Ecto neural progenitor cell (in vitro differentiated cells): ENCODE measurements around the gene ME3.
"Not testable (repeated sequence)": the region's sequence is repeated elsewhere in the genome, so short reads cannot be mapped to it uniquely, and the experiment has no call there.

Source experiments
- DNase-seq: peaks from one replicate; pipeline ENCODE4 v3.0.0-alpha.2; 2018; ENCODE audit warnings: low spot score

The ME3 gene

DNA sequence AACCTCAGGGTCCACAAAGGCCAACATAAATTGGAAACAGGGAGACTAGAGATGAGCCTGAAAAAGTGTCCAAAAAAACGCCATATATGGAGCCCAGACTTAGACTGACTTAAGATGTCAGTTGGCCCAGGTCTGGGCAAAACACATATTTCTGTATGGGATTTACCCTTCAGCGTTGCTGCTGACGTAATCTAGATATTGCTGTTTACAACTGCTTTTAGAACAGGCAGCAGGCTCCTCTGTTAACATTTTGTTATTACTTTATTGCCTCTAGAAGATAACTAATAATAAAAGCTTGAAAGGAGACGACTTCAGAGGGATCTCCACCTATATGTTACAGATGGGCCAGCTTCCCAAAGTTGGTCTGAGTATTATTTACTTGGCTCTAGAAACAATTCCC lies 8.7 kb downstream of the ME3 start:
- DNase-seq = no peak

DNA sequence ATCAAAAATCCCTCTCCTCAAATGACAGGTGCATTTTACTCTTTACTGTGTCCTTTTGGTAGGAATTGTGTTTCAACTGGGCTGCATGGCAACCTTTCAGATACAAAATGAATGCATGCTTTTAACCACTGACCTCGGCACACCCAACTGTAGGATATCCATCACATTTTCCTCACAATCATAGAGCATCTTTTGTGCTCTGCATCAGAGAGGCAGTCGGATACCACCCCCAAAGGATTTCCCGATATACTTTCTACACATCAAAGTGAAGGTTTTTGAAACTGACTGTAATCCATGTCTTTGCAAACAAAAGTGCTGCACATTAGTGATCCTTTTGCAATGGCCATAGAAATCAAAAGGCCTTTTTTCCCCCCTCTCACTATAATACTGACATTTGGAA lies 9.1 kb downstream of the ME3 start:
- no peak for DNase-seq

DNA sequence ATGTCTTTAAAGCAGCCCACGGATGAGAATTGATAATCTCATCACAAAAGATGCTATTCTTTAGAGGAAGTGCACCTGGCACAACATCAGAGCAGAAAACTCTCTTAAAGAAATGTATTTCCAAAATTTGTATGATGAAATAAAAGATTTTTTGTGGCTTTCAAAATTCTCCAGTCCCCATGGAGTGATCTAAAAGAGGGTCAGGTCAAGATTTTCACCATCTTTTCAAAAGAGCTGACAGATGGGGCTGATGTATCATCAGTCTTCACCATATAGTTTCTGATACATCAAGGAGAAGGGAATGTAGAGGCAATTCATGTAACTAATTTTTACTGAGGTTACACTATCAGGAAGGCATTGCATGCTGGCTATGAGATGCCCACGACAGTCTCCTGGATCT lies 11.7 kb downstream of the ME3 start:
- no peak for DNase-seq

DNA sequence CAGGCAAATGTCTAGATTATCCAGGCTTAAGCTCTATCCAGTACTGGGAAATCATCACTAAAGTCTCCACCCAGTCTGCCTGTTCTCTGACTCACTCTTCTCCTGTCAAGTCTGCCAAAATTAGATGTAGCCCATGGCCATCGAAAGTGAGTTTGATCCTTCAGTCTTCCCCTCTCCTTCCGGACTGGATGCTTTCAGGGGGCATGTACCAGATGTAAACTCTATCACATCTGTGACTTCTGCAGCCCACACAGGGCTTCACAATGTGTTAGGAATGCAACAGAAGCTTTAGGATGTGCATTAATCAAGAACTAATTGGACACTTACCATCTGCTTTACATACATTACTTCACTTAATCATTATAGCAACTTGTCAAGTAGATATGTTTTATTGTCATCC lies 12.3 kb downstream of the ME3 start:
- no peak for DNase-seq

DNA sequence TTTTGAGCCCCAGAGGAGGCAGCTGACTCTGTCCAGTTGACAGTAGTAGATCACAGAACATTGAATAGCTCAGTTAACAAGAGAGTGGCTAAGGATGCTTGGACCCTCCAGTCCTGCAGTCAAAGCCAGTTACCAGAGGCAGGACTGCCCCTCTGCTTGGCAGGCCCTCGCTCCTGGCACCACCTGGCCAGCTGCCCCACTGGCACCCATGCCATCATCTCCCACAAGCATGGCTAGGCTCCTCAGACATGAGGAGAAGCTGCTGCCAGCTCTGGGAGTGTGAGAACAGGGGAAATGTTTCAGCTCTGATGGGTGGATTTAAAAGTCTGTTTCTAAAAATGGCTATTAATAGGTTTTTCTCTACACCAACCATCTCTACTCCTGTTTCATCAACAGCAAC lies 13.9 kb downstream of the ME3 start:
- DNase-seq = no peak

DNA sequence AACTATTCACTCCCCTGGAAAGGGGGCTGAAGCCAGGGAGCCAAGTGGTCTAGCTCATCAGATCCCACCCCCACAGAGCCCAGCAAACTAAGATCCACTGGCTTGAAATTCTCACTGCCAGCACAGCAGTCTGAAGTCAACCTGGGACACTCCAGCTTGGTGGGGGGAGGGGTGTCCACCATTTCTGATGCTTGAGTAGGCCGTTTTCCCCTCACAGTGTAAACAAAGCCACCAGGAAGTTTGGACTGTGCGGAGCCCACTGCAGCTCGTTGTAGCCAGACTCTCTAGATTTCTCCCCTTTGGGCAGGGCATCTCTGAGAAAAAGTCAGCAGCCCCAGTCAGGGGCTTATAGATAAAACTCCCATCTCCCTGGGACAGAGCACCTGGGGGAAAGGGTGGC lies 27.2 kb downstream of the ME3 start:
- DNase-seq = not testable (repeated sequence)

DNA sequence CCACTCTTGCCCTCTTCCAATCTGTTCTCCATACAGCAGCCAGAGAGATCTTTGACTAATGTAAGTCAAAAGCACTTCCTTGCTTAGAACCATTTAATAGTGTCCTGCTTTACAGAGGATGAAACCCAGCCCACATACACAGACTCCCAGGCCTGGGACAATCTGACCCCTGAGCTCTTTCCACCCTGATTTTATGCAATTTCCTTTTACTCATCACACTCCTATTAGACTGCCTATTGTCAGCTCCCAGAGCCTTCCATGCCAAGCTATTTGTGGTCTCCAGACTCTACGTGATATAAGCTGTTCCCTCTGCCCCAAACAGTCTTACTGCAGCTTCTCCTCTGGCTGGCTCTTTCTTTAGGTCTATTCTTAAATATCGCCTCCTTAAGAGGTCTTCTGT lies 28.1 kb downstream of the ME3 start:
- no peak for DNase-seq

DNA sequence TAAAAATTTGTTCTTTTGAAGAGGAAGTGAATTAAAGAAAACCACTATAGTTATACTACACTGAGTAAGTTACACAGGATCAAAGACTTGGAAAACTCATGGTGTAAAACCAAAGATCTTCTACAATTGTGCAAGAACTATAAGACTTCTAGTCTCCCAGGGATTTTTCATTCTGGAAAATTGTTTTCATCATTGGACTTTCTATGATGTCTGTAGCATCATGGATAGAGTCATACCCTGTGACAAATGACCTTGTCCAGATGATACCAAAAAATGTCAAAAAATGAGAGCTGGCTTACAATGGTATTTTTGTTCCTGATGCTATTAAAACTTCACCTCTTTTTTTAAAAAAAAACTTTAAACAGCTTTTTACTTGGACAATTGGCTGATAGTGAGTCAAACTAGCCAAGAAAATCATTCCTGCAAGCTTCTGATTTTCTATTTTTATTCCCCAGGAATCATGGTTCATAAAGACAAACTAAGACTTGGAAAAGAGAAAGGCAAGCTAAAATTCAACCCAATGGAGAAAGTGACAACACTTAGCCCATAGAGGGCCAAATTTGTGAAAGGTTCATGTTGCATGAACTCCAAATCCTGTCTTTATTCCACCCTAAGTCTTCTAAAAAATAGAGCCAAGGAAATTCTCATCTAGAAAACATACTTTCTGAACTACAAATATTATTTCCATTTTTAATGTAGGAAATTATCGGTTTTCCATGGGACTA lies 30.7 kb downstream of the ME3 start:
- no peak for DNase-seq

DNA sequence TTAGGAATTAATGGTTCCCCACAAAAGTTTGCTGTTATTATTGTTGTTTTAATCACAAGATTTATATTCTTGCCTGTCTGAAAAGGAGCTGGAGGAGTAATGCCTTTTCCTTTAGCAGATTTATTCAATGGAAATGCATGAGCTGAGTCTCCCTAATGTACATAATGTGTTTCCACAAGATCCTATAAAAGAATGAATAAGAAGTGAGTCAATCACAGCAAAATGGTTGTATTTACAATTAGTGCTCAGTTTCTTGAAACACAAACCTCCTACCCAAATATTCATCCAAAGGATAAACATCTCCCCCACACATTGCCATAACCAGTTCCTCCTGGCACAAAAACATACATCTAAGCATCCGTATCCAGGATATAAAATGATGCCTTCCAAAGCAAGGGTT lies 33.3 kb downstream of the ME3 start:
- DNase-seq = no peak

DNA sequence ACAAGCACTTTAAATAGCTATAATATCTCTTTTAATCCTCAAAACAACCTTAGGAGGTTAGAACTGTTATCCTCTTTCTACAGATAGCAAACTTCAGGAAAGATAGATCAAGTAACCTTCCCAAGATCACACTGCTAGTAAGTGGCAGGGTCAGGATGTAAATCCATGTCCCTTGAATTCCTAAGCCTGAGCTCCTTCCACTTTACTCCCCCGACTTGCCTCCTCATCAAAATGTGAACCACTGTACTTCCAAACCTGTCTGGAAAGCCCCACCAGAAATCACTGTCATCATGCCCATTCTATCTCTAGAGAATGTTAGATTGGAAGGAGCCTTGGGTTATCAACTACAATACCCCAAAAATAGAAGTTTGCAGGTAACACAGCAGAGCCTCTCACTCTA lies 33.7 kb downstream of the ME3 start:
- DNase-seq = no peak

DNA sequence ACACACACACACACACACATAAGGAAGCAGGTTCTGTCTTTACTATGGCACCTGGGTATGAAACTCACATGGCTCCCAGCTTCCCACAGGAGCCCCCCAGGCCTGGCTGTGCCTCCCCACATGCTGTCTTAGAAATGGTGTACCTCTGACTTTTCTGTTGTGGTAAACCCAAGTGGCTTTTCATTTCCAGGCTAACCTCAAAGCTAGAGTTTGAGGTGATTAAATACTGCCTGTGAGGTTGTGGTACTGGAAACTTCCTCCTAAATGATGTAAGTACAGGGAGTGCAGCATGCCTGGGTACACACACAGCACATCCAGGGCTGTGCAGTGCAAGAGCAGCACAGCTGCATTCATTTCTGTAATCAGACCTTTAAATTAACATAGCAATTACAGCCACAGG lies 34.4 kb downstream of the ME3 start:
- DNase-seq = no peak

DNA sequence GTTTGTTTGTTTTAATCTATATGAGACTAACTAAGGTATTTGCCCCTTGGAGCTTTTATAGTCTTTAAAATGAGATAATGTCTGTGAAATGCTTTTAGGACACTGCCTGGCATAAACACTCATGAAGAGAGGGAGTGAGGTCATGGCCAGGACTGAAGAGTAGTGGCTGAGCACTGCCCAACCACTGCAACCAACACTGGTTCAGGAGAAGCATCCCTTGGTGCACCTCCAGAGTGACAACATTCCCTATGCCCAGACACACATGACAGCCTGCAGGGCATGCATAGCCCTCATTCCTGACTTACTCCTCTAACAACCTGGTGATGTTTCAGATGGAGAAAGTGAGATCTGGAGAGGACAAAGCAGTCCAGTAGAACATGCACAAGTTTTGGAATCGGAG lies 36.1 kb downstream of the ME3 start:
- DNase-seq = no peak

DNA sequence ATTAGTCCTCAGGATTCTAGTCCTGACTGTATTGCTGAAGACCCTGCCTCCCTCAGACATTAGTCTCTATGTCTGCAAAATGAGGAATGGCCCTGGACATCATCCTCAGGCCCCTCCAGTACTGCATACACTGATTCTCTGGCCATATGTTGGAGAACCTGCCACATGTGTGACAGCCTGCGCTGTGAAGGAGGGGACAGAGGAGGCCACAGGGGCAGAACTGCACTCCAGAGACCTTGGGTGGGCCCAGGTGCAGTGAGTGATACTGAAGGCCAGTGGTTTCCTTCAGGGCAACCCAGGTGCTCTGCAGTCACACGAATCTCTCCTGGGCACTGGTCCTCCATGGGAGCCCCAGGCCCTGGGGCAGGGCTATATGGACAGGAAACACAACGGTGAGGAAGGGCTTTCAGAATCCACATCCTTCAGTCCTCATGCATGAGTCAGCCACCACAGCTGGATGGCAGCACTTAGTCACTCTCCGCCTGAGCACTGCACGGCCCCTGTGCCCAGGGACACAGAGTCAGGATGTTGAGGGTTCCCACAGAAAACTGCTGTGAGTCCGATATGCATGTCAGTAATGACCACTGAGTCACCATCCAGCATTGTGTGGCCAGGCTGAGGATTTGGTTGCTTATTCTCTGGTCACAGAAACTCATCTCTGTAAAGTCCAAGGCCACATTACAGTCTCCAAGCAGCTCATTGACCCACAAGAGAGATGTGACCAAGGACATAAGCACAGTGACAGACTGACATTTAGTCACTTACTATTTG lies 39.7 kb downstream of the ME3 start:
- DNase-seq = peak; percentile 56

DNA sequence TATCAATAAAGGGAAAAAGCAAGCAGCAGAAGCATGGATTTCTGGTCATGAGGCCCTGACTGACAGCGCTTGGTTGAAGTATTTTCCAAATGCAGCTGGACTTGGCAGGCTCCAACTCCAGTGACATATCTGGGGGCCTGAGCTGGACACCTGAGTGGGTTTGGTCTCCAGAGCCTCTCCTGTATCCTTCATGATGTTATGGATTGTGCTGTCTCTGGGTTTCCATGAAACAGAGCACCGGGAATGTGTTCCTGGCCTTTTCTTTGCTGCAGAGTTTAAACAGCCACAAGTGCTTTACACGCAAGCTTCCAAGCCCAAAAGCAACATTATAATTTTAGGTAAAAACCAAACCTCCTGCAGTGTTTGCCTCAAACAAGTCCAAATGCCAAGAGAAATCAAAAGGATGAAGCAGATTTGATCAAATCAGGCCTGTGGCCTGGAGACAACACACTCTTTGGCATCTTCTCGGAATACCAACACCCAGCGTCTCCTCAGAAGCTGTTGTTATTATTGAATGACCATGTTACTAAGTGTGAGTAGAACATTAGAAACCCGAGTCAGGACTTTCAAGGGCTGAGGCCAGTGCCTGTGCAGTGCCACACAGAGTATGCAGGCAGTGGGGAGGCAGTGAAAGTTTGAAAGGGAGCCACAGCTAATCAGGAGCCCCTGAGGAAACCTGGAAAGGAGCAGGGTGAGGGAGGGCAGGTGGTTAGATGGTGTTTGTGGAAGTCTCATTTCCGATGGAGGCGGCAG lies 42.0 kb downstream of the ME3 start:
- DNase-seq = no peak

DNA sequence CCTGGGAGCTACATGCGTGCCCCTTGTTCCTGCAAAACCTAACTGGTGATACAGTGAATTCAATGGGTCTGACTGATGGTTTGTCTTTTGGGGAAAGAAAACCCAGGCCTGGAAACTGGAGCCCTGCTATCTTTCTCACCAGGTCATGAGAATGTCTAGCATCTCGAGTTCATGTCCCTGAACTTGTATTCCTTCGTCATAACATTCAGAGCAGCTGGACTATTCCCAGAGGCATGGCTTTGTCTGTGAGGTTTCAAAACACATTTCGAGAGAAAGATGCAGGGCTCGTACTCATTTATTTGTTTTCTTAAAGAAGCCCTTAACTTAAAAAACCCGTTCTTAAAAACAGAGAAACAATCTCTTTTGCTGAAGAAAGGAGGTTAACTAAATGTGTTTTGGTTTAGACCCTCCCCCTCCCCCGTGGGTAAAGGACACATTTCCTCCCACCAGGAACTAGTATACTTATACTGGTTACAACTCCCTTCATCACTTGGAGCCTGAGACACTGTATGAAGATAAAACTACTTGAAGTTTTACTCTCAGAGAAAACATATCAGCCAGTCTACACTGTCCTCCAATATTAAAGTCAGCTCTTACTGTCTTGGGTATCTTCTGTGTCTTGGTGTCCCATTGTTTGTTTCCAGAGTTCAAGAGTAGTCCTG lies 43.2 kb downstream of the ME3 start:
- no peak for DNase-seq

DNA sequence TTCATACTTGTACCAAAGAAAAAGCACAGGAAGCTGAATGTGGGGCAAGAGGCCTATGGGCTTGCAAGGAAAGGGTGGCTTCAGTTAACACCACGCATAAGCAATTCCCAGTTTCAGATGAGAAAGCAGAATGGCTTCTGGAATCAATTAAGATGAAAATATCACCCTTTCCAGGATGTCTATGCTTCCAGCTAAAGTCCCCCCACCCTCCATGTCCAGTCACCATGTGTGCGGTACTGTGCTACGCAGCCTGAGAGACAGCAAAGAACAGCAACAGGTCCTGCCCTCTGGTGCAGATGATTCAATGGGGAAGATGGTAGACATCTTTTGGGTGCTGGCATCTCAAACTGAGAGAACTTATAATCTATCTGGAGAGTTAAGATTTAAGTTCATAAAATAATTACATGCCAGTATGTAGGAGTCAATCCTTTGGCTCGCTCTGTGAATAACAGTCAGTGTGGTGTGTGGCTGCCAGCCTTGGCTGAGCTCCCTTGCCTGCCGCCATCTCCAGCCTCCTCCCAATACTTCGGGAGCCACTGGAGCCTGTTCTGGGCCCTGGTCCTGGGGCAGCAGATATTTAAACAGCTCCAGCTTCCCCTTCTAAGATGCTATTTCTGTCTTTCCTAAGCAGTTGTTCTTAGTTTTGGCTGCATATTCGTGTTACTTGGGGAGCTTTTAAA lies 44.5 kb downstream of the ME3 start:
- DNase-seq = no peak

DNA sequence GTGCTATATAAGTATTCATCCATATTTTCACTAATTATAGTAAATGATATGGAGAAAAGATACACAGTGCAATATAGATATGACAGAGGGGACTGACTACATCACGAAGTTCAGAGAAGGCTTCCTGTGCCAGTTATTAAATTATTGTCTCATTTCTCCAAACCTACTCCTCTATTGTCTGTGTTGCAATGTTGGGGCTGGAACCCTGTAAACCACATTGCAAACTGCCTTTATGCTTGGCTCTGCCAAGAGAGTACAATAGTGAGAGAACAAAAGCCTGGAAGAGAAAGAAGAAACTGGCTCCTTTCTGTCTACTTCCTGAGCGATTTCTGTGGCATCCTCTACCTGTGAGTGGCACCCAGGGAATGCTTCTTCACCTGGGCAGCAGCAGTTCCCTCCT lies 46.4 kb downstream of the ME3 start:
- no peak for DNase-seq

DNA sequence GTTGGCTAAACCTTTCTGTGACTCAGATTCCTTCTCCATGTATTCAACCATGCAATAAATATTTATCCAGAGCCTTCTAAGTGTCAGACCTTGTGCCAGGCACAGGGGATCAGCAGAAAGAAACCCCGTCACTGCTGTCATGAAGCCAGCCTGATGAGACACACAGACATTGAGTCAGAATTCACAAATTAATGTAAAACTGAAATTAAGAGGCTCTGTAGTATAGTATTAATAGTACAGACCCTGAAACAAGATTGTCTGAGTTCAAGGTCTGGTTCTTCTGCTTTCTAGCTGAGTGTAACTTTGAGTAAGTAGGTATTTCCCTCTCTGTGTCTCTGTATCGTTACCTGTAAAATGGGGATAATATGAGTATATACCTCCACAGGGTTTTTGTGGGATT lies 46.9 kb downstream of the ME3 start:
- no peak for DNase-seq

DNA sequence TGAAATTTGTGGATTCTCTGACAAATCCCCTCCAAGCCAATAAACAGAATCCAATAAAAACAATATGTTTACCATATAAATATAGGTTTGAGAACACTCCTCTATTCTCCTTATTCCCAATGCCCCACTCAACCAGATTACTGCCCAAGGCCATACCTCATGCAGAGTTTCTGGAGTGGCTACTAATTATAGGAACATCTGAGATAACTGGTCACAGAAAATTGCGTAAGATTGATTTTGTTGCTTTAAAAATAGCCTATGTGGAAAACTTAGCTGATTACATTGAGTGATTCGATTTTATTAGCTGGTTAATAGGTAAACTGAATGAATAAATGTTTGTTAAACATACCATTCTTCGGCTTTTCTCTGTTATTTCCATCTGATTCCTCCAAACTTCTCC lies 48.0 kb downstream of the ME3 start:
- DNase-seq = no peak

DNA sequence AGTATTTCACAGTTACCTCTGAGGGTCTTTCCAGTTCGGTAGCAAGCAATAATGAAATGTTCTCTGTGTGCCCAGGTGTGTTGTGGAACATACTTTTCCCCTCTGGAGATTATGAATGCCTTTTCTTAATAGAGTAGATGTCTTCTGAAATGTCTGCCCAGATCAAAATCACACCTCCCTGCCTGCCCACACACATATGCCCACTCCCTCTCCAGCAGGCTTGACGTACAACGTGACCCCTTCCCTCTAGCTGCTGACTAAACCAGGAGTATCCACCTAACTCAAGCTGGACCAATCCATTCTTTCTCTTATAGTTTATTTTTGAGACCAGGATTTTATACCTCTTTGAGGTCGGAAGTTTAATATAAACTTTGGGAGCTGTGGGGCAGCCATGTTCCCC lies 48.7 kb downstream of the ME3 start:
- no peak for DNase-seq

DNA sequence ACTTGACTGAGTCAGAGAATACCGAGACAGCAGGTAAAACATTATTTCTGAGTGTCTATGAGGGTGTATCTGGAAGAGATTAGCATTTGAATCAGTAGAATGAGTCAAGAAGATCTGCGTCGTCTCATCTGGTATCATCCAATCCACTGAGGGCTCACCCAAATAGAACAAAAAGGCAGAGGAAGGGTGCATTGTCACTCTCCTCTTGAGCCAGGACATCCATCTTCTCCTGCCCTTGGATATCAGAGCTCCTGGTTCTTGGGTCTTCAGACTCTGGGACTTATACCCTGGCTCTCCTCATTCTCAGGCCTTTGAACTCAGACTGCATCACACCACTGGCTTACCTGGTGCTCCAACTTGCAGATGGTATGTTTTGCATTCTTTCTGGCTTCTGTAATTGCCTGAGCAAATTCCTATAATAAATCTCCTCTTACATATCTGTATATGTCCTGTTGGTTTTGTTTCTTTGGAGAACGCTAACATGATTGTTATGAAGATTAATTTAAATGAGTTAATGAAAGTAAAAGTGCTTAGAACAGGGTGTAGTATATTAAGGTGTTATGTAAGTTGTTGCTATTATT lies 49.3 kb downstream of the ME3 start:
- no peak for DNase-seq

DNA sequence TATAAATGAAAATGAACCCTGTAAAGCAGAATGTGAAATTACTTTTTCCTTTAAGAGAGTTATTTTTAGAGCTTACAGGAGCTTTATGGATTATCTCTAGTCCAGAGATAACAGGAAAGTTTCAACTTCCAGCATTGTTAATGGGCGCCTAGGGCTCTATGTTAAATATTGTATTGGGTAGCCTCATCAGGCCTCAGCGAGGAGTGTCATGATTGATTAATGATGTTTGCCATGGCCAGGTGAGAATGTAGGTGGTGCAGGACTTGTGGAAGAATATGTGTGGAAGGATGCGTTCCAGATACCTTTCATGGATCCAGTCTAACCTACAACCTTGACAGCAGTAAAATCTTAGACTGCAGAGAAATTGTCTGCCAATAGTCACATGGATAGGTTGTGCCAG lies 50.6 kb downstream of the ME3 start:
- DNase-seq = no peak
